ENCODE measurements around the gene ASIC4. TPM values are rescaled to one million over a fixed set of nuclear protein-coding genes. Genes with fewer than 3 reads are reported as not detected.

The ASIC4 gene
- total RNA-seq, 2 experiments from 2014 or later: 0.73 to 0.74 TPM

- peak overlapping the region; percentile 80 for H3K4me3 ChIP-seq (ENCODE audit: low read depth, low read length, poor library complexity, severe bottlenecking)
Measured at GRCh38 chr2:219544567-219544966, 30.3 kb downstream of the ASIC4 start.

DNA sequence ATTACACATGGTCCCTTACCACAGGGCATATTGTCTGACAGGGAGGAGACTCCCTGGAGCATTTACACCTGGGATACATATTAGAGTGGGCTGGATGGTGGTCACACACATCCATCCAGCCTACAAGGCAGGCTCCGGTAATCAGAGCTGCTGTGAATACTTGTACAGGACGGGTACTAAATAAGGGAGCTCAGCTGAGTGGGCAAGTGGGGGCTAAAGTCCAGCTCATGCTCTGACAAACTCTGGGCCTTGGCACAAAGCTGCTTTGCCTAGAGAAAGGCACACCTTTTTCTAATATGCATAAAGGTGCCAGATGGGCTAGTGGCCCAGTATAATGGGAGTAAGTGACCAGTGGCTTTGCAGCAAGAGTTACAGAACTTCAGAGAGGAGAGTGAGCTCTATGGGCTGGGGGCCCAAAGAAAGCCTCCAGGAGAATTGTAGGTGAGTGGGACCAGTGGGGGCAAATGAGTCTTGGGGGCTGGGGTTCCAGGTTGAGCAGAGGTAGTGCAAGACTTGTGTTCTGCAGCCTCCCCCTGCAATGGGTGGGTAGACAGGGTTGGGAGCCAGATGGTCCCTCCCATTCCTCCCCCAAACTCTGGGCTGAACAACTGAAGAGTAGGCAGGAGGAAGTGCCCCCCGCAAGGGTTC is 31.1 kb downstream of the ASIC4 start:
- no peak overlapping the region for H3K4me2 ChIP-seq (ENCODE audit: low read length)
- H3K27ac ChIP-seq (ENCODE audit: low read depth, low read length, poor library complexity, severe bottlenecking): no peak overlapping the region
- H3K79me2 ChIP-seq (ENCODE audit: insufficient read depth, low read depth, low read length): peaks cover 9% of the 10 kb centered on the region; the same call in 1 of the 2 replicates
- no peaks in the 10 kb centered on the region for H3K9me3 ChIP-seq (ENCODE audit: low read length)
- no peak for DNase-seq (ENCODE audit: low spot score)
- H3K4me3 ChIP-seq (ENCODE audit: low read depth, low read length, poor library complexity, severe bottlenecking): no peak overlapping the region
- H3K36me3 ChIP-seq (ENCODE audit: insufficient read depth, low read length): peaks cover 13% of the 10 kb centered on the region
- intact Hi-C loops (cut with micrococcal nuclease; ENCODE audit: unreplicated experiment): no loop called here
- H3K9me2 ChIP-seq (ENCODE audit: insufficient read depth, low read length): no peaks in the 10 kb centered on the region
- H2AFZ ChIP-seq (ENCODE audit: low read length): no peak overlapping the region
- TF ChIP-seq CTCF (conservative IDR thresholded peaks at IDR 0.05; ENCODE audit: low read length): no peak
- ChIA-PET CTCF (ENCODE audit: unreplicated experiment) (no interaction called here), POLR2A (interaction anchor here (3.3 kb wide), 1 partner anchor 52 kb away, joined by 14 read pairs; the partner anchor contains the start of gene STK11IP)
- 0 out of 2 replicates have a peak, but pooled peaks cover 5% of the 10 kb centered on the region for H4K20me1 ChIP-seq (ENCODE audit: insufficient read depth, low read length)
- BruUV-seq (replicated peaks): no TSS peak
- no peaks in the 10 kb centered on the region for H3K4me1 ChIP-seq (ENCODE audit: insufficient read depth, low read length, poor library complexity, severe bottlenecking)

More at GRCh38 chr2:219544567-219544966, 30.3 kb downstream of the ASIC4 start:
- POLR2A ChIA-PET: interaction anchor here (3.3 kb wide), 1 partner anchor 53 kb away, joined by 14 read pairs; the partner anchor contains the start of gene STK11IP
- H3K4me2 ChIP-seq (ENCODE audit: low read length): peak overlapping the region; percentile 70
- H4K20me1 ChIP-seq (ENCODE audit: insufficient read depth, low read length): 0 out of 2 replicates have a peak, but pooled peaks cover 5% of the 10 kb centered on the region
- BruUV-seq (replicated peaks): TSS peak; percentile 48
- intact Hi-C loops (cut with micrococcal nuclease; ENCODE audit: unreplicated experiment): loop anchor here (5.0 kb wide), 2 partner anchors 157 to 367 kb away; partner anchors contain the start of genes CNPPD1, DNPEP and RETREG2
- H3K9me2 ChIP-seq (ENCODE audit: insufficient read depth, low read length): no peaks in the 10 kb centered on the region
- H3K27ac ChIP-seq (ENCODE audit: low read depth, low read length, poor library complexity, severe bottlenecking): no peak overlapping the region
- CTCF ChIA-PET (ENCODE audit: unreplicated experiment): no interaction called here
- H2AFZ ChIP-seq (ENCODE audit: low read length): no peak overlapping the region
- H3K36me3 ChIP-seq (ENCODE audit: insufficient read depth, low read length): peaks cover 13% of the 10 kb centered on the region
- peaks cover 9% of the 10 kb centered on the region; the same call in 1 of the 2 replicates for H3K79me2 ChIP-seq (ENCODE audit: insufficient read depth, low read depth, low read length)
- no peak for DNase-seq (ENCODE audit: low spot score)
- TF ChIP-seq EZH2phosphoT487 (IDR thresholded peaks at IDR 0.05; ENCODE audit: borderline replicate concordance, low read depth, low read length) (no peak), CTCF (conservative IDR thresholded peaks at IDR 0.05; ENCODE audit: low read length) (no peak)
- no peaks in the 10 kb centered on the region for H3K4me1 ChIP-seq (ENCODE audit: insufficient read depth, low read length, poor library complexity, severe bottlenecking)
- no peaks in the 10 kb centered on the region for H3K9me3 ChIP-seq (ENCODE audit: low read length)

DNA sequence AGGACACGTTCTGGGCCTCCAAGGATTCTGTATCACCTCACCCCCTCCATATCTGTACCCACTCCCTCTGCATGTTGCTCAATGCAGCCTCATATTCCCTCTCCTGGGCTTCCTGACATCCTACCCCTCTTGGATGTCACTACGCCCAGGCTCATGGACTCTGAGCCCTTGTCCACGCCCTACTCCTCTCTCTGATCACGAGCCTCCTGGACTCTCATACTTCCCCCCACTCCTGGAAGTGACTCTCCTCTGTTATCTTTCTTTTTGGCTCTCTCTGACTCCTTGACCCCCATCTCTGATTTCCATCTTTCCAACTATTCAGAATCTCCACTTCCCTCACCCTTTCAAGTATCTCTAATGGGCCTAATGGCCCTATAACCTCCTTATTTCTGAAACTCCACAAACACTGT is 31.7 kb downstream of the ASIC4 start:
- TF ChIP-seq EZH2phosphoT487 (IDR thresholded peaks at IDR 0.05; ENCODE audit: borderline replicate concordance, low read depth, low read length): no peak
- no peak for TF ChIP-seq CTCF (conservative IDR thresholded peaks at IDR 0.05; ENCODE audit: low read length)
- no peak overlapping the region for H2AFZ ChIP-seq (ENCODE audit: low read length)
- H3K36me3 ChIP-seq (ENCODE audit: insufficient read depth, low read length): peaks cover 8% of the 10 kb centered on the region
- no peak overlapping the region for H3K4me3 ChIP-seq (ENCODE audit: low read depth, low read length, poor library complexity, severe bottlenecking)
- POLR2A ChIA-PET: interaction anchor here (3.3 kb wide), 1 partner anchor 51 kb away, joined by 14 read pairs; the partner anchor contains the start of gene STK11IP
- H3K9me2 ChIP-seq (ENCODE audit: insufficient read depth, low read length): no peaks in the 10 kb centered on the region
- BruUV-seq (replicated peaks): no TSS peak
- no peak overlapping the region for H3K4me2 ChIP-seq (ENCODE audit: low read length)
- CTCF ChIA-PET (ENCODE audit: unreplicated experiment): no interaction called here
- DNase-seq (ENCODE audit: low spot score): no peak
- no peaks in the 10 kb centered on the region for H3K4me1 ChIP-seq (ENCODE audit: insufficient read depth, low read length, poor library complexity, severe bottlenecking)
- no peaks in the 10 kb centered on the region for H3K9me3 ChIP-seq (ENCODE audit: low read length)
- intact Hi-C loops (cut with micrococcal nuclease; ENCODE audit: unreplicated experiment): no loop called here
- no peak overlapping the region for H3K27ac ChIP-seq (ENCODE audit: low read depth, low read length, poor library complexity, severe bottlenecking)
- H4K20me1 ChIP-seq (ENCODE audit: insufficient read depth, low read length): 0 out of 2 replicates have a peak, but pooled peaks cover 4% of the 10 kb centered on the region
- H3K79me2 ChIP-seq (ENCODE audit: insufficient read depth, low read depth, low read length): peaks cover 9% of the 10 kb centered on the region; the same call in 1 of the 2 replicates

Data from OCI-LY7 (cell line).